ENCODE data around the gene ADAMTSL3.

ADAMTSL3 gene

GRCh38 chr15:83889995-83890394 lies 236.1 kb downstream of the ADAMTSL3 start:
- no peak for DNase-seq

GRCh38 chr15:83890587-83890986 lies 236.7 kb downstream of the ADAMTSL3 start:
- no peak for DNase-seq

GRCh38 chr15:83892498-83892897 lies 238.6 kb downstream of the ADAMTSL3 start:
- no peak for DNase-seq

- DNase-seq = no peak
Measured at GRCh38 chr15:83893308-83893707, 239.4 kb downstream of the ADAMTSL3 start.

- DNase-seq = no peak
Measured at GRCh38 chr15:83897037-83897436, 243.1 kb downstream of the ADAMTSL3 start.

- DNase-seq = no peak
Measured at GRCh38 chr15:83898361-83898760, 244.4 kb downstream of the ADAMTSL3 start.

- no peak for DNase-seq
Measured at GRCh38 chr15:83899670-83900069, 245.7 kb downstream of the ADAMTSL3 start.

- no peak for DNase-seq
Measured at GRCh38 chr15:83904107-83905040, 250.5 kb downstream of the ADAMTSL3 start.

DNA sequence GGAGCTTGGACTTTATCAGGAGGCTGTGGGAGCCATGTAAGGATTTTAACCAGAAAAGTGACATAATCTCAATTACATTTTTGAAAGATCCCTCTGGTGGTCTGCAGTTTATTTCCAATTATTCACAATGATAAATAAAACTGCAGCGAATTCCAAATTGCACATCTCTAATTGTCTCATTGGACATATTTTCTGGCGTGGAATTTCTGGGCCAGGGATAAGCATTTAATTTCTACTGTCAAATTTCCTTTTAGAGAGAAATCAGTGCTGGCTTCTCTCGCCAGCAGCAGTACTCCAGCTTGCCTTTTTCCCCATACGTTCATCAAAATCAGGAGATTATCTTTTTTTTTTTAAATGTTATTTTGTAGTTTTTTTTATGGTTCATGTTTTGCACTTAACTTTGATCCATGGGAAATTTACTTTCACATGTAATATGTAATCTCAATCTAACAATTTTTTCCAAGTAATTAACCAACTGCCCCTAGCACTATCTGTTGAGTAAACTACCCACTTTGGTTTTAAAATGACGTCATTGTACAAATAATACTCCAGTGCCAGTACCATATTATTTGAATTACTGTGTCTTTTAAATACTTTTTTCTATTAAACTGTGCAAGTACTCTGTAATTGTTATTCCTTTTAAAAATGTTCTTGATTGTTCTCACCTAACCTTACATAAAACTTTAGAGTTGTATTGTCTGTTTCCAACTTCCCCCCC lies 251.8 kb downstream of the ADAMTSL3 start:
- no peak for DNase-seq

GRCh38 chr15:83911345-83911744 lies 257.4 kb downstream of the ADAMTSL3 start:
- no peak for DNase-seq

DNA sequence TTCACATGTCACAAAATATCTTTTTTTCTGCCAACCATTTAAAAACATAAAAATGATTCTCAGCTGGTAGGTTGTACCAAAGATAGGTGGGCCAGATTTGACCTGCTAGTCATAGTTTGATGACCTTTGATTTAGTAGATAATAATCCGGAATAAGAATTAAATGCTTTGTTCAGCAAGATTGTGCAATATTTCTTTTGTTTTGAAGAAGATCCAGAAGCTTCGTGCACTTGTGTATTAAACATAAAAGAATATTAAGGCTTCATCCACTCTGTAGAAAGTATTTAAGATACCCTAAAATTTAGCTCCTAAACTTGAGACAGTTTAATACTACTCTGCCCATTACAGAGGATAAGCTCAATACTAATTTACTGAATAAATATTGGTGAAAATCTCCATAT lies 258.4 kb downstream of the ADAMTSL3 start:
- DNase-seq = no peak

DNA sequence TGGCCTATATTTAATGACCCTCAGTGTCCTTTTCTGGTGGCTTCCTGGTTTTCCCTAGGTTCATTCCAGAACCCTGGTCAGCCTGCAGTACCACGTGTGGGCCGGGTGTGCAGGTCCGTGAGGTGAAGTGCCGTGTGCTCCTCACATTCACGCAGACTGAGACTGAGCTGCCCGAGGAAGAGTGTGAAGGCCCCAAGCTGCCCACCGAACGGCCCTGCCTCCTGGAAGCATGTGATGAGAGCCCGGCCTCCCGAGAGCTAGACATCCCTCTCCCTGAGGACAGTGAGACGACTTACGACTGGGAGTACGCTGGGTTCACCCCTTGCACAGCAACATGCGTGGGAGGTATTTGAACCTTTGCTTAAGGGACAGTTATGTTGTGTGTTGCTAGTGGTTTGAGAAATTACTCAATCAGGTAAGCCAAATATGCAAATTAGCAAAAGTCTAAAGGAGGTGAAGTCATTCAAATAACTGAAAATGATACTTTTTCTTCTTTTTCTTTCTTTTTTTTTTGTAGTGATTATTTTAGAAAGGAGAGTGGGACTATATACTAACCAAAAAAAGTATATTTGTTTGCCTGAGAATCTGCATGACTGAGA lies 259.2 kb downstream of the ADAMTSL3 start:
- no peak for DNase-seq

- DNase-seq = no peak
Measured at GRCh38 chr15:83914906-83915305, 261.0 kb downstream of the ADAMTSL3 start.

DNA sequence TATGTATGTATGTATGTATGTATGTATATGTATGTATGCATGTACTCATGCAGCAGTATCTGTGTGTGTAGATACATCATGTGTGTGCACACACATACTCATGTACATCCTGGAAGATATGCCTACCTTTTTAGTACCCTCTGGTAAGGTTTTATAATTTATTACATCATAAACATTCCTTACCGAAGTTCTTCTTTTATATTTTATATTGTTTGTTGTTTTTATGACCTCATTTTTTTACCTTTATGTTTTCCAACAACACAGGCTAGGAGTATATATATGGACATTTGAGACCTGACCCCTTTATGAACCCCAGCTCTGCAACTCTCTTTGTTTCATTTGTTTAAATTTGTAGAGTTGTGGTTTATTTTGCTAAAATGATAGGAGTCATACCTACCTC lies 263.5 kb downstream of the ADAMTSL3 start:
- no peak for DNase-seq

GRCh38 chr15:83918011-83918410 lies 264.1 kb downstream of the ADAMTSL3 start:
- DNase-seq = no peak

GRCh38 chr15:83919319-83919830 lies 265.5 kb downstream of the ADAMTSL3 start:
- no peak for DNase-seq

DNA sequence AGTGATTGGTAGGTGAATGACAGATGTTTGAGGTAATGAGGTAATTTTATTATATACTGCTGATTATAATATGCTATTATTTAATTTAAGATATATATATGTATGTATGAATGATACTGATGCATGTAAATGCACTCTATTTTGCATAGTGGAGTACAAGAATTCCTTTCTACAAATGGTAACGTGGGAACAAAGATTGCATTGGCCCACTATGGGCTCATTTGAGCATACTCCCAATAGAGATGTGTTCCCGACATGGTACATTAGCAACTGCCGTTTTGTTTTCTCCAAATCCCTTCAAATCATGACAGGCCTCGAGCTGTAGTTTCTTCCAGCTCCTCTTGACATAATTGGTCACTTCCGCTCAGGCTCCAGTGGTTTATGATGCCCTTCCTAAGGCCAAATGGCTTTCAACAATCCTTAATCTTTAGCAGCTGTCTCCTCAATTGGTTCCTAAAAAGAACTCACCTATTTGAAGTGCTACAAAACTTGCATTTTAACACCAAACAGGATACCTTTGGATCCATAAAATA lies 266.1 kb downstream of the ADAMTSL3 start:
- DNase-seq = peak; percentile 90 to 92

- no peak for DNase-seq
Measured at GRCh38 chr15:83922649-83923294, 268.8 kb downstream of the ADAMTSL3 start.

DNA sequence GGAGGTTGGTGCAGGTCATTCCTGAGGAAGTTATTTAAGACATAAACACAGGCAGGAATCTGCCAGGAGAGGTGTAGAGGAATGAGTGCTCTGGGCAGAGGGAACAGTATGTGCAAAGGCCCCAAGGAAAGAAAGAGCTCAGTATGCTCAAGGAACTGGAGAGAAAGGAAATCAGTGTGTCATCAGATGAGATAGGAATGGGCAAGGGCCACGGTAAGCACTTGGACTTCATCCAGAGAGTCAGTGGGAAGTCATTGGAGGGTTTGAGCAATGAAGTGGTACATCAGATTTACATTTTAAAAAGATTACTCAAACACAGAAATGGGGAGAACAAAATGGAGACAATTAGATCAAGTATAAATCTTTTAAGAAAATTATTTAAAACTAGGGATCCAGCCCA lies 272.2 kb downstream of the ADAMTSL3 start:
- no peak for DNase-seq

DNA sequence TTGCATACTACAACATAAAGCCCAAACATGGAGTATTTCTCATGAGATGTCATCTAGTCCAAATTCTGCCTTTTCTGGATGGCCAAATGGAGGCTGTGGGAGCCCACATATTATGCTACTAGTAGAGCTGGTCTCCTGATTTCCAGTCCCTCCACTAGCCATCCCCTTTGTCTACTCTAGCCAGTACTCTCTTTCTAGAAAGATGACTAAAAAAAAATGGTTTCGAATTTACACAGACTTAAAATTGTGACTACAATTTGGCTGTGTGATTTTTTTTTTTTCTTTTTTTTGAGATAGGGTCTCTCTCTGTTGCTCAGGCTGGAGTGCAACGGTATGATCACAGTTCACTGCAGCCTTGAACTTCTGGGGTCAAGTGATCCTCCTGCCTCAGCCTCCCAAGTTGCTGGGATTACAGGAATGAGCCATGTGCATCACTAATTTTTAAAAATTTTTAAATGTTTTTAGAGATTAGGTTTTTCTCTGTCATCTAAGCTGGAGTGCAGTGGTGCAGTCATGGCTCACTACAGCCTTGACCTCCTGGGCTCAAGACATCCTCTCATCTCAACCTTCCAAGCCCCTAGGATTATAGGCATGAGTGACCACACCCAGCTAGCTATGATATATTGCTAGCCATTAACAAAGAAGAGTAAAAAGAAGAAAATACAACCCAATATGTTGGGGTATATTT lies 273.9 kb downstream of the ADAMTSL3 start:
- no peak for DNase-seq

- DNase-seq = no peak
Measured at GRCh38 chr15:83928392-83928734, 274.4 kb downstream of the ADAMTSL3 start.

DNA sequence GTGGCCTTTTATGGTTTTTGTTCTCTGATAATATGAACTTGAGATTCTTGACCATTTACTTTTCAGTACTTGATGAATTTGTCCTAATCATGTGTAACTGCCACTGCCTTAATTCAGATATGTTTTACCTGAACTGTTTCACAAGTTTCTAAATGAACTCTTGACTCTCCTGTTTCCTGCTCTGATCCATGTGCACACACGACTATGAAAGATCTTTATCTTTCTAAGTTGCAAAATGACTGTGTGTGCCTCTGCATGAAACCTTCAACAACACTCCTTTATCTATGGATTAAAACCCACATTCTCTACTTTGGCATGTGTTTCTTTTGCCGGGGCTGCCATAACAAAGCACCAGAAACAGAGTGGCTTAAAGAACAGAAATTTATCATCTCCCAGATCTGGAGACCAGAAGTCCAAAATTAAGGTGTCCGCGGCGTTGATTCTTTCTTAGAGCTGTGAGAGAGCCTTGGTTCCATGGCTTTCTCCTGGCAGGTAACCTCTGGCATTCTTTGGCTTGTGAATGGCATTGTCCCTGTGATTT lies 275.0 kb downstream of the ADAMTSL3 start:
- no peak for DNase-seq
